Muscle layer of colon (tissue), 2 donors: ENCODE measurements around the gene CXCR4.
"Not testable (repeated sequence)": the region's sequence is repeated elsewhere in the genome, so short reads cannot be mapped to it uniquely, and the experiment has no call there.

ENCODE experiments used
- H3K27ac ChIP-seq: one replicate; pipeline ENCODE4 v1.7.0; 2013; ENCODE audit warnings: low read depth, mild to moderate bottlenecking, low read length, moderate library complexity
- H3K27me3 ChIP-seq, 2 donors: one replicate each; pipeline ENCODE4 v1.7.0; 2013; ENCODE audit warnings: low read length in 2 of 2, mild to moderate bottlenecking in 2 of 2; ENCODE audit not compliant: insufficient read depth in 2 of 2, control insufficient read depth in 1 of 2
- H3K36me3 ChIP-seq: one replicate; pipeline ENCODE4 v1.7.0; 2013; ENCODE audit warnings: mild to moderate bottlenecking, low read length; ENCODE audit not compliant: insufficient read depth
- H3K4me1 ChIP-seq: one replicate; pipeline ENCODE4 v1.7.0; 2013; ENCODE audit warnings: mild to moderate bottlenecking, low read length; ENCODE audit not compliant: insufficient read depth
- H3K4me3 ChIP-seq, 2 donors: one replicate each; pipeline ENCODE4 v1.7.0; 2013; ENCODE audit warnings: low read length in 2 of 2, low read depth in 1 of 2, mild to moderate bottlenecking in 1 of 2, moderate library complexity in 1 of 2
- H3K9ac ChIP-seq: one replicate; pipeline ENCODE4 v1.7.0; 2013; ENCODE audit warnings: low read length
- H3K9me3 ChIP-seq: one replicate; pipeline ENCODE4 v1.7.0; 2013; ENCODE audit warnings: mild to moderate bottlenecking, low read length
- donor health status: abdominal sarcoma.
- donor health status: Adenocarcinoma of cecum.

Gene CXCR4

GRCh38 chr2:136111711-136112110 lies 6.2 kb downstream of the CXCR4 start:
- Histone ChIP-seq H3K9ac (no peak overlapping the region), H3K4me1 (peaks cover 3% of the 10 kb centered on the region), H3K9me3 (no peaks in the 10 kb centered on the region), H3K36me3 (no peaks in the 10 kb centered on the region), H3K27ac (no peak overlapping the region), H3K4me3 (no peak overlapping the region), H3K27me3 (peaks cover 0 to 16% of the 10 kb centered on the region in 2 donors)

- no peak overlapping the region for H3K4me3 ChIP-seq
- peaks cover 0 to 4% of the 10 kb centered on the region in 2 donors for H3K27me3 ChIP-seq
- H3K9me3 ChIP-seq, result no peaks in the 10 kb centered on the region
- no peak overlapping the region for H3K9ac ChIP-seq
- H3K36me3 ChIP-seq, result no peaks in the 10 kb centered on the region
- no peak overlapping the region for H3K27ac ChIP-seq
- no peaks in the 10 kb centered on the region for H3K4me1 ChIP-seq
These were observed 7.4 kb downstream of the CXCR4 start for GRCh38 chr2:136110526-136110925.

GRCh38 chr2:136108463-136108862 lies 9.5 kb downstream of the CXCR4 start:
- Histone ChIP-seq H3K36me3 (no peaks in the 10 kb centered on the region), H3K9me3 (no peaks in the 10 kb centered on the region), H3K4me3 (no peak overlapping the region), H3K9ac (no peak overlapping the region), H3K4me1 (no peaks in the 10 kb centered on the region), H3K27ac (no peak overlapping the region), H3K27me3 (no peaks in the 10 kb centered on the region)

- no peaks in the 10 kb centered on the region for H3K9me3 ChIP-seq
- no peak overlapping the region for H3K9ac ChIP-seq
- H3K4me3 ChIP-seq, result no peak overlapping the region
- H3K4me1 ChIP-seq, result no peaks in the 10 kb centered on the region
- H3K27ac ChIP-seq, result no peak overlapping the region
- no peaks in the 10 kb centered on the region for H3K27me3 ChIP-seq
- no peaks in the 10 kb centered on the region for H3K36me3 ChIP-seq
These were observed 10.6 kb downstream of the CXCR4 start for GRCh38 chr2:136107051-136108033.

- Histone ChIP-seq H3K9ac (no peak overlapping the region), H3K36me3 (no peaks in the 10 kb centered on the region), H3K9me3 (no peaks in the 10 kb centered on the region), H3K4me3 (no peak overlapping the region), H3K4me1 (no peaks in the 10 kb centered on the region), H3K27ac (no peak overlapping the region), H3K27me3 (no peaks in the 10 kb centered on the region)
These were observed 11.4 kb downstream of the CXCR4 start for GRCh38 chr2:136106505-136106904.

- Histone ChIP-seq H3K27ac (no peak overlapping the region), H3K4me1 (no peaks in the 10 kb centered on the region), H3K9ac (no peak overlapping the region)
These were observed 13.0 kb downstream of the CXCR4 start for GRCh38 chr2:136104977-136105376.

GRCh38 chr2:136101042-136101441 lies 16.9 kb downstream of the CXCR4 start:
- Histone ChIP-seq H3K4me1 (no peaks in the 10 kb centered on the region), H3K9ac (no peak overlapping the region), H3K9me3 (no peaks in the 10 kb centered on the region), H3K36me3 (no peaks in the 10 kb centered on the region), H3K4me3 (no peak overlapping the region), H3K27ac (no peak overlapping the region), H3K27me3 (no peaks in the 10 kb centered on the region)

More at GRCh38 chr2:136104977-136105376, 13.0 kb downstream of the CXCR4 start:
- H3K4me3 ChIP-seq, result no peak overlapping the region
- H3K36me3 ChIP-seq, result no peaks in the 10 kb centered on the region
- H3K27me3 ChIP-seq, result no peaks in the 10 kb centered on the region
- H3K9me3 ChIP-seq, result no peaks in the 10 kb centered on the region

- H3K36me3 ChIP-seq, result no peaks in the 10 kb centered on the region
- H3K4me1 ChIP-seq, result no peaks in the 10 kb centered on the region
- H3K4me3 ChIP-seq, result no peak overlapping the region
- no peaks in the 10 kb centered on the region for H3K9me3 ChIP-seq
- H3K9ac ChIP-seq, result no peak overlapping the region
- no peak overlapping the region for H3K27ac ChIP-seq
- H3K27me3 ChIP-seq, result no peaks in the 10 kb centered on the region
These were observed 19.5 kb downstream of the CXCR4 start for GRCh38 chr2:136098441-136098840.

- Histone ChIP-seq H3K9me3 (no peaks in the 10 kb centered on the region), H3K27ac (no peak overlapping the region), H3K9ac (no peak overlapping the region), H3K4me1 (no peaks in the 10 kb centered on the region), H3K36me3 (no peaks in the 10 kb centered on the region), H3K27me3 (no peaks in the 10 kb centered on the region), H3K4me3 (no peak overlapping the region)
These were observed 24.4 kb downstream of the CXCR4 start for GRCh38 chr2:136093583-136093982.

- Histone ChIP-seq H3K27ac (no peak overlapping the region), H3K9me3 (no peaks in the 10 kb centered on the region), H3K36me3 (no peaks in the 10 kb centered on the region), H3K27me3 (no peaks in the 10 kb centered on the region), H3K4me3 (no peak overlapping the region), H3K9ac (no peak overlapping the region), H3K4me1 (no peaks in the 10 kb centered on the region)
These were observed 26.1 kb downstream of the CXCR4 start for GRCh38 chr2:136091899-136092298.

GRCh38 chr2:136087901-136088460 lies 30.0 kb downstream of the CXCR4 start:
- H3K4me1 ChIP-seq, H3K27me3 ChIP-seq, H3K27ac ChIP-seq, H3K9me3 ChIP-seq, H3K4me3 ChIP-seq, H3K36me3 ChIP-seq, H3K9ac ChIP-seq: not testable (repeated sequence)
